PC-3 (cell line): ENCODE measurements around the gene ACIN1. TPM values are rescaled to one million over a fixed set of nuclear protein-coding genes. Genes with fewer than 3 reads are reported as not detected.

Source experiments
- ATAC-seq: fragments of 200-7000 bp; cut with Tn5 transposase; 2 replicates; pipeline ENCODE4 v1.9.1; 2020; ENCODE audit warnings: mild to moderate bottlenecking, moderate library complexity
- BruUV-seq: library from RNA; stranded (reverse); fragments of 400-500 nt; replicated peaks from 2 replicates; lab custom pipeline; 2021; lab: Mats Ljungman, UMichigan
- CTCF ChIA-PET: fragments of 300-600 bp; sonication (Branson Sonifier 250); formaldehyde crosslinking; loops from one replicate; lab custom pipeline; 2022; ENCODE audit warnings: antibody characterized with exemption; lab: Charles Lee
- POLR2A ChIA-PET: fragments of 300-600 bp; sonication (Branson Sonifier 250); formaldehyde crosslinking; loops from one replicate; lab custom pipeline; 2022; ENCODE audit warnings: antibody characterized with exemption; ENCODE audit not compliant: unreplicated experiment; lab: Charles Lee
- DNase-seq: peaks from one replicate; pipeline ENCODE4 v3.0.0-alpha.2; 2015
- H2AFZ ChIP-seq: fragments of 300-600 bp; sonication (generic); 2 replicates; pipeline ENCODE4 v1.6.0; 2016; ENCODE audit warnings: antibody characterized with exemption, low read length
- H3F3A ChIP-seq: fragments of 300-600 bp; sonication (generic); one replicate; pipeline ENCODE4 v1.6.0; 2017; ENCODE audit warnings: antibody characterized with exemption, low read length, control low read depth, mild to moderate bottlenecking; ENCODE audit not compliant: unreplicated experiment
- H3K27ac ChIP-seq: fragments of 300-600 bp; sonication (generic); 2 replicates; pipeline ENCODE4 v1.5.1; 2016; ENCODE audit warnings: mild to moderate bottlenecking, low read length
- H3K27me3 ChIP-seq: fragments of 300-600 bp; sonication (generic); 2 replicates; pipeline ENCODE4 v1.6.1; 2016; ENCODE audit warnings: low read length, mixed read lengths
- H3K36me3 ChIP-seq: fragments of 300-600 bp; sonication (generic); 2 replicates; pipeline ENCODE4 v1.6.1; 2016; ENCODE audit warnings: low read depth, mixed run types, low read length, mixed read lengths
- H3K4me1 ChIP-seq: fragments of 300-600 bp; sonication (generic); 2 replicates; pipeline ENCODE4 v1.5.1; 2016; ENCODE audit warnings: low read length; ENCODE audit not compliant: insufficient read depth
- H3K4me2 ChIP-seq: fragments of 300-600 bp; sonication (generic); 2 replicates; pipeline ENCODE4 v1.6.0; 2016; ENCODE audit warnings: low read length
- H3K4me3 ChIP-seq: fragments of 300-600 bp; sonication (generic); 2 replicates; pipeline ENCODE4 v1.5.1; 2016; ENCODE audit warnings: mild to moderate bottlenecking, low read length, mixed read lengths
- H3K79me2 ChIP-seq: fragments of 300-600 bp; sonication (generic); 2 replicates; pipeline ENCODE4 v1.6.1; 2017; ENCODE audit warnings: low read length, mixed read lengths
- H3K9ac ChIP-seq: fragments of 300-600 bp; sonication (generic); 2 replicates; pipeline ENCODE4 v1.6.0; 2016; ENCODE audit warnings: mild to moderate bottlenecking, low read length
- H3K9me2 ChIP-seq: fragments of 300-600 bp; sonication (generic); replicated peaks from 2 replicates; pipeline ENCODE4 v1.6.1; 2016; ENCODE audit warnings: mixed run types, low read length, mixed read lengths
- H3K9me3 ChIP-seq: fragments of 300-600 bp; sonication (generic); 2 replicates; pipeline ENCODE4 v1.6.1; 2016; ENCODE audit warnings: low read length, mixed read lengths
- H4K20me1 ChIP-seq: fragments of 300-600 bp; sonication (generic); 2 replicates; pipeline ENCODE4 v1.6.1; 2016; ENCODE audit warnings: low read length, mixed read lengths
- CTCF ChIP-seq: fragments of 300-600 bp; sonication (generic); conservative IDR thresholded peaks from 2 replicates; pipeline ENCODE4 v1.5.1; 2017; ENCODE audit warnings: antibody characterized with exemption, low read depth, mild to moderate bottlenecking, low read length
- EZH2 ChIP-seq: fragments of 300-600 bp; sonication (generic); IDR thresholded peaks from one replicate; pipeline ENCODE4 v1.6.1; 2017; ENCODE audit warnings: antibody characterized with exemption, mild to moderate bottlenecking, low read length; ENCODE audit not compliant: unreplicated experiment
- EZH2phosphoT487 ChIP-seq: fragments of 300-600 bp; sonication (generic); IDR thresholded peaks from 2 replicates; pipeline ENCODE4 v1.6.1; 2018; ENCODE audit warnings: mild to moderate bottlenecking, antibody characterized with exemption, low read length, borderline replicate concordance
- intact Hi-C: fragments of 100-400 bp; cut with micrococcal nuclease; formaldehyde crosslinking; loops from 2 replicates; pipeline ENCODE4 v1.9.0; 2023
- total RNA-seq: library from RNA; depleted of rRNA; stranded (reverse); fragments of >200 nt; gene quantifications from 2 replicates; pipeline ENCODE4 v1.2.3, GENCODE V29; 2014

ACIN1 gene
- total RNA-seq, 1 experiment from 2014 or later = 112 TPM

- peaks cover 8% of the 10 kb centered on the region; the same call in 1 of the 2 replicates for H3K4me1 ChIP-seq
- no peak overlapping the region for H3K27ac ChIP-seq
- H3K79me2 ChIP-seq = no peaks in the 10 kb centered on the region
- H3K9me3 ChIP-seq = no peaks in the 10 kb centered on the region
- ATAC-seq = peak; percentile 54
- H3K4me3 ChIP-seq = no peak overlapping the region
- no peaks in the 10 kb centered on the region for H3K9me2 ChIP-seq
- H4K20me1 ChIP-seq = no peaks in the 10 kb centered on the region
- H2AFZ ChIP-seq = no peak overlapping the region
- BruUV-seq = no TSS peak
- POLR2A ChIA-PET = no interaction called here
- TF ChIP-seq EZH2phosphoT487 (no peak), EZH2 (no peak), CTCF (no peak)
- no peaks in the 10 kb centered on the region for H3F3A ChIP-seq
- no peaks in the 10 kb centered on the region for H3K27me3 ChIP-seq
- H3K36me3 ChIP-seq = no peaks in the 10 kb centered on the region
- H3K9ac ChIP-seq = no peak overlapping the region
- no peak overlapping the region for H3K4me2 ChIP-seq
- CTCF ChIA-PET = interaction anchor here (0.5 kb wide), 1 partner anchor 321 kb away, joined by 4 read pairs; no protein-coding TSS in a partner anchor
- intact Hi-C loops = no loop called here
- no peak for DNase-seq
These were observed 43.0 kb upstream of the ACIN1 start for GRCh38 chr14:23137813-23138535.

- no peak overlapping the region for H3K4me2 ChIP-seq
- no peak overlapping the region for H3K27ac ChIP-seq
- intact Hi-C loops = no loop called here
These were observed 42.4 kb upstream of the ACIN1 start for GRCh38 chr14:23137192-23137812.

More at GRCh38 chr14:23137192-23137812, 42.4 kb upstream of the ACIN1 start:
- ChIA-PET CTCF (no interaction called here), POLR2A (no interaction called here)
- DNase-seq = no peak
- Histone ChIP-seq H3F3A (no peaks in the 10 kb centered on the region), H3K4me1 (peaks cover 8% of the 10 kb centered on the region; the same call in 1 of the 2 replicates), H3K4me3 (no peak overlapping the region), H3K27me3 (no peaks in the 10 kb centered on the region), H2AFZ (no peak overlapping the region), H3K79me2 (no peaks in the 10 kb centered on the region), H4K20me1 (no peaks in the 10 kb centered on the region), H3K9me3 (no peaks in the 10 kb centered on the region), H3K36me3 (no peaks in the 10 kb centered on the region), H3K9me2 (no peaks in the 10 kb centered on the region), H3K9ac (no peak overlapping the region)
- BruUV-seq = no TSS peak
- TF ChIP-seq EZH2 = no peak
- TF ChIP-seq CTCF = no peak
- no peak for TF ChIP-seq EZH2phosphoT487
- ATAC-seq = peak; percentile 44
